ENCODE results near the gene EDEM1.
"Not testable (repeated sequence)": the region's sequence is repeated elsewhere in the genome, so short reads cannot be mapped to it uniquely, and the experiment has no call there.

The EDEM1 gene

DNA sequence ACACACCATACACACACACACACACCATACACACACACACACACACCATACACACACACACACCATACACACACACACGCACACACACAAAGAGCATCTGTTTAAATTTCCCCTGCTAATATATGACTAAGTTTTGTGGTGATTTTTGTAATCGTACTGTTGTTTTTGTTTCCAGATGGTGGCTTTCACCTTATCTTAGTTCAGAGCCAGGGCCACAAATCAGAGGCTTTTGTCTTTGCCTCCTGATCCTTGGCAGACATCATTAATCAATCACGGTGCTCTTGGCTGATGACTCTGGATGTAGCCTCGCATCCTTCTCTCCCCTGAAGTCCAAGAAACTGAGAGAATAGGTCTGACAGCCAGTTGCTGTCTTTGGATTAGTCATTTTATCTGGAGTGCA lies 52.1 kb downstream of the EDEM1 start:
- DNase-seq, result no peak

DNA sequence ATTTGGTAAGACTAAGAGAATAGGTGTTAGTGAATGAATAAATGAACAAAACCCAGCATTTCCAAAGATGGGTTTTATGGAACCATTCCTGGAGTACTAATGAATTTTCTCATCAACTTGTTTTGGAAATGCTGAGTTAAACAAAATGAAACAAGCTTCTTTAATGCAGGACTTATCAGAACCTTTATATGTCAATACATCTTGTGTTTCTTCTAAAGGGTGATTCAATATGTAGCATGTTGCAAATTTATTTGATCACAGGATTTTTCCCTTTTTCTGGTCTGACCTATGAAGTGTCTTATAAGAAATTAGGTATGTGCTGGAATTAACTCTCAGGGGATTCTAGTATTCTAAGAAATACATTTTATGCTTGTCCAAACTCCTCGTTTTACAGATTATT lies 53.2 kb downstream of the EDEM1 start:
- no peak for DNase-seq

DNA sequence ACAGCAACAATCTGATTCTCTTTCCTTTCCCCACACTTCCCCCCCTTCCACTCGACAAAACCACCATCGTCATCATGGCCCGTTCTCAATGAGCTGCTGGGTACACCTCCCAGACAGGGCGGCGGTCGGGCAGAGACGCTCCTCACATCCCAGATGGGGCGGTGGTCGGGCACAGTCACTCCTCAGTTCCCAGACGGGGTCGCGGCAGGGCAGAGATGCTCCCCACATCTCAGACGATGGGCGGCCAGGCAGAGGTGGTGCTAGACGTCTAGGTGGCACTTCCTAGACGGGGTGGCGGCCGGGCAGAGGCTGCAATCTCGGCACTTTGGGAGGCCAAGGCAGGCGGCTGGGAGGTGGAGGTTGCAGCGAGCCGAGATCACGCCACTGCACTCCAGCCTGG lies 55.3 kb downstream of the EDEM1 start:
- DNase-seq, result not testable (repeated sequence)

DNA sequence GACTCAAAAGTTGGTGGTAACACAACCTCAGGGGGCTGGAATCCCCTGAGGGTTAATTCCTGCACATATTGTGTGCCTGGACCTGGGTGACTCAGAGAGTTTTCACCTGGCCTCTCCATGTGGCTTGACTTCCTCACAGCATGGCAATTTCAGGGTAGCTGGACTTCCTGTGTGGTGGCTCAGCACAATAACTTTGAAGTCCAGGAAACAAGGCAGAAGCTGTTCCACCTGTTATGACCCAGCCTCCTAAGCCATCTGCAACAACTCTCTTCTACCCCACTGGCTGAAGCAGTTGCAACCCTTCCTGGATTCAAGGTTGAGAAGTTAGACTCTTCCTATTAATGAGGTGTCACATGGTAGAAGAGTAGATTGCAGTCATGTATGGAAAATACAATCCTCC lies 58.4 kb downstream of the EDEM1 start:
- DNase-seq, result peak; percentile 20

DNA sequence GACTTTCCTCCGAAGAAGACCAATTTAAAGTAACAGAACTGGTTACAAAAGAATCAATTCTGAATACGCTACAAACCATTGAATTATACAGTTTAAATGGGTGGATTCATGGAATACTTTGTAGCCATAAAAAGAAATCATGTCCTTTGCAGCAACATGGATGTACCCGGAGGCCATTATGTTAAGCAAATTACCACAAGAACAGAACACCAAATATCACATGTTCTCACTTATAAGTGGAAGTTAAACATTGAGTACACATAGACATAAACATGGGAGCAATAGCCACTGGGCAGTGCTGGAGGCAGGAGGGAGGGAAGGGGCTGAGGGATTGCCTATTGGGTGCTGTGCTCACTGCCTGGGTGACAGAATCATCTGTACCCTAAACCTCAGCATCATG lies 61.3 kb downstream of the EDEM1 start:
- no peak for DNase-seq

DNA sequence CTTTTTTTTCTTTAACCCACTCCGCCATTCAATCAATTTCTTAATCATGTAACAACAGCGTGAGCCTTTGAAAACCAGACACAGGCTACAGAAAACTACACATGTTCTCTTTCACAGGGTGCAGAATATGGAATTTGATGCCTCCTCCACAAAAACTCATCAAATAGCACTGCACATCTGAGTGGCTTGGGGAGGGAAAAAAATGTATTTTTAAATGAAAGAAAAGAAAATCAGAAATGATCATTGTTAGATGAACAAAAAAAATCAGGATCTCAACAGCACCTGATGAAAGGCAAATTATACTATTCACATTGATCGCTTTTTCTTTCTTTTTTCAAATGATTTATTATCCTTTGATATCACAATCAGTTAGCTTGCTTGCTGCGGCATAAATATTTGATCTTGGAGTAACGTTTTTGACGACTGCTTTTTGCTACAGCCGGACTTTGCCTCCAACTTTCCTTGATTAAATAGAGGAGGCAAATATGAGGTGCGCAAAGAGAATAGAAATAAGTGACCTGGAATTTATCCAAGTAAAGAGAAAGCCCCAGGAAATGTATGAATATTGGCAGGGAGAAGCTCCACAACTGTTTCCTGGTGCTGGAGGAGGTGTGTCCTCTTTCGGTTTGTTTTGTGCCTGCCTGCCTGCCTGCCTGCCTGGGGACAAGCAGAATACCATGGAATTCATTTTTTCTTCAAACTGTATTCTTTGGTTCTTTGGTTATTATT lies 63.1 kb downstream of the EDEM1 start:
- DNase-seq, result no peak

DNA sequence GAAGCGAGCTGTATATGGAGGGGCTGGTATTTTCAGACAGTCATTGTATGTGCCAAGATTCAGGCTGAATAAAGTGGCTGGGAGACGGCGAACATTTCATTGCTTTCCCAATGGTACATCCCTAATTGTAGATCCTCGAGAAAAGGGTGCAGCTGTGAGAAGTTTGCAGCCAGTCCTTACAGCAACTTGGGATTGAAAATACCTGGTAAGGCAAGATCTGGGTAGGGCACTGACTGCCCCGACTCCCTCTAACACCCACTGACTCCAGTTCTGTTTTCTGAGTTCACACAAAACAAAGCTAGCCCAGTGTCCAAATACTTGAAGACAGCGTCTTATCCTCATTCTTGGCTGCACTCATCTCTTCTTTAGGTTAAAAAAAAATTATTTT lies 63.7 kb downstream of the EDEM1 start:
- DNase-seq, result no peak

DNA sequence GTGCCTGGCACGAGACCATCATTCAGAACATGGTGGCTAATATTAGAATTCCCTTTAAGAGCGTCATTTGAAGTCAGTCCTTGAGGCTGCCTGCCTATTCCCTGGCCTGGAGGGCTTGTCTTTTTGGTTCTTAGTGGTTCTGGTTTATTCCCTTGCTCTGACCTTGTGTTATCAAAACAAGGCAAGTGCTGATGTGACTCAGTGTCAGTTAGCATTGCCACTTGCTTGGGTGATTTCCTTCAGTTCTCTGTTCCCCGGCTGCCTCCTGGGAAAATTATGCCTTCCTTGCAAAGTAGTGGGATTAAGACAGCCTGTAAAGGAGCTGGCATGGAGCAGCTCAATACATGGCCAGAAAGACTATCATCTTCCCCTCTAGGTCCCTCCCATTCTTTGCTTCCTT lies 64.6 kb downstream of the EDEM1 start:
- no peak for DNase-seq

DNA sequence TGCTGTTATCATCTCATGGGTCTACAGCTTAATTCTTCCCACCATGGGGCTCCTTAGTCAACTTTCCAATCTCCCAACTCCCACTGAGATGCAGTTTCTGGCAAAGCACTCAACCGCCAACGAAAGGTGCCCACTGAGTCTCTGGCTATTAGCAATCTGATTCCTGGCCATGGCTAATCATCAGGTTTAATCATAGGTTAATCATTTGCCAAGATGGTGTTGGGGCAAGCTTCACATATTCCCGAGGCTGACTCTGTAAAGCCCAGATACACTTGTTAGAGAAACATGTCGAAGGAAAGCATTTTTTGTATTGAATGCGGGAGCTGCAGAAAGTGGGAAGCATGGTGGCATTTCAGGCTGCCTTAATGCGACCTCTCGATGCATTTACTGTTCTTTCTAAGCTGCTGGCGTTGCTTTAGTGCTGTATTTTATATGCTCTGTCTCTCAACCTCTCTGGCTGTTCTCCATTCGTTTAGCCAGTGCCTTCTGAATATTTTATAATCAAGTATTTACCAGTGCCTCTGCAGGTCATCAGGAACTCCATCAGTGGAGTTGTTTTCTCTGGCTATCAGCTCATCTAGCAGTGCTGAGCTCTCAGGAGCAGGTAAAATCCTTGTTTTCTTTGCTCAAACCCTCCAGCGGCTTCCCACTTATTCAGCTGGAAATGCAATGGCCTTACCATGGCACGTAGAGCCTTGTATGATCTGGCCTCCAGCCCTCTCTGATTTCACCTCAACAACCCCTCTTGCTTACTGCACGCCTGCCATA lies 67.0 kb downstream of the EDEM1 start:
- no peak for DNase-seq

DNA sequence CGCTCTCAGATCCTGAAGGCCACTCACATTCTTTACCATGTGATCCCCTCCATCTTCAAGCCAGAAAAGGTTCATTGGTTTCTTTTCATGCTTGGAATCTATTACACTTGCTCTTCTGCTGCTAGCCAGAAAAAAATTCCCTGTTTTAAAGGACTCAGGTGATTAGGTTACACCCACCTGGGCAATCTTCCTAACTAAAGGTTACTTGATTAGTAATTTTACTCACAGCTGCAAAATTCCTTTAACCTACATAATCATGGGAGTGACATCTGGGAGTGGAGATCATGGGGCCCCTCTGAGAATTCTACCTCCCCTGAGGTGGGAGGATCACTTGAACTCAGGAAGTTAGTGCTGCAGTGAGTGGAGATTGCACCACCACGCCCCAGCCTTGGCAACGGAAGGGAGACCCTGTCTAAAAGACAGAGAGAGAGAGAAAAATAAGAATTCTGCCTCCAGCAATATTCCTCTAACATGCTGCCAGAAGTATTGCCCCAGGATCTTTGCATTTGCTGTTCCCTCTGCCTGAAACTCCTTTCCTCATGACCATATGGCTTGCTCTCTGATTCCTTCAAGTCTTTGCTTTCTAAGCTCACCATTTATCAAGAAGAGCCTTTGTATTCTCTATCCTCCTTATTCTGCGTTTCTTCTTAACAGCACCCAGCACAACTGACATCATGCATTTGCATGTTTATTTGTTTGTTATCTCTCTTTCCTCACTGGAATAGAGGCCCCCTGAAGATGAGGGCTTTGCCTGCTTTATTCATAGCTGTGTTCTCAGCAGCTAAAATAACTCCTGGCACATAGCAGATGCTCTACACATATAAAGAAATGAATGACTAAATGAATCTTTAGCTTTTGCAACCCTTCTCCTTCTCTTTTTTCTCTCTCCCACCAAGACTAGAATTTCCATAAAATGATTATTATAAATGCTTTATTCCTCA lies 68.2 kb downstream of the EDEM1 start:
- DNase-seq, result no peak

DNA sequence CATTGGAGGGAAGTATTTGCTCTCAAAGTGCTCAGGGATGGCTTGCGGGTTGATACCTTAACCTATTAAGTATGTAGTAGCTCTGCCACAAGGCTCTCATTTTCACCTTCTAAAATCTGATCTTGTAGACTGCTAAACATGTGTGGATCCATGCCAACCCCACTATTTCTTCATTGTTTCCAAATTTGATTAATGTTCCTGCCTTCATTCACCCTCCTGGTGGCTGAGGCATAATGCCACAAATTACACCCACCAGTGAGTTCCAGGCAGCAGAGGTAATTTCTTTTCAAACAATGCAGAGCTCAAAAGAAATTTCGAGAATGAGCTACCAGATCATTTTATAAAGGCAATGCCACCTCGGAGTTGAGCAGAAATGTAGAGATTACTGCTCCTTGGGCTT lies 71.0 kb downstream of the EDEM1 start:
- DNase-seq, result no peak

DNA sequence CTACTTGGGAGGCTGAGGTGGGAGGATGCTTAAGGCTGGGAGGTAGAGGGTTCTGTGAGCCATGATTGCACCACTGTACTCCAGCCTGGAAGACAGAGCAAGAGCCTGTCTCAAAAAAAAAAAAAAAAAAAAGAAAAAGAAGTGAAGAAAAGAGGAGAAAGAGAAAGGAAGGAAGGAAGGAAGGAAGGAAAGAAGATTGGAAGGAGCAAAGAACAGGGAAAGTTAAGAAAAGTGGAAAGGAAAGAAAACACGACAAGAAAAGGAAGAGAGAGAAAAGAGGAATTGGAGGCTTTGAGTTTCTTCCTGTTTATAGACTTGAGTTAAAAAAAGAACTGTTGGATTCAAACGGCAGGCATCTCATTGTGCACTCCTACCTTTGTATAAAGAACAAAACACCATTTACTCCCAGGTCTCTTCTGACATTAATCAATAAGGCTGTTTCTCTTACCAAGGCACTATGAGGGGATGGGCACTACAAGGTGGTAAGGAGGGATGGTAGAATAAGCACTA lies 73.5 kb downstream of the EDEM1 start:
- DNase-seq, result no peak

DNA sequence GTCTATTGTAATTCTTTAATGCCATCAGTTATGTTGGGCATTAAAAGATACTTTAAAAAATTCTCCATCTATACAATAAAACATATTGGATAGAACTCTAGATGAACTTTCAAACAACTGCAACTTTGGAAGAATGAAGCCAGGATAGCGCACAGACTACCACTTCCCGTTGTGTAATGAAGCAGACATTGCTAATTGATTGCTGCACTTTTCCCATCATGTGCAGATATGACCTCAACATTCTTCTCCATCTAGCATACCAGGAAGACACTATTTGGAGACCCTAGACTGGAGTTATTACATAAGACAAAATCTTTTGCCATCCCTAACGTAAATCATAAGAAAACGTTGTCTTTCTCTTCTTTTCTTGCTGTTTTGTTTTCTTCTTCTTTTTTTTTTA lies 75.0 kb downstream of the EDEM1 start:
- no peak for DNase-seq

DNA sequence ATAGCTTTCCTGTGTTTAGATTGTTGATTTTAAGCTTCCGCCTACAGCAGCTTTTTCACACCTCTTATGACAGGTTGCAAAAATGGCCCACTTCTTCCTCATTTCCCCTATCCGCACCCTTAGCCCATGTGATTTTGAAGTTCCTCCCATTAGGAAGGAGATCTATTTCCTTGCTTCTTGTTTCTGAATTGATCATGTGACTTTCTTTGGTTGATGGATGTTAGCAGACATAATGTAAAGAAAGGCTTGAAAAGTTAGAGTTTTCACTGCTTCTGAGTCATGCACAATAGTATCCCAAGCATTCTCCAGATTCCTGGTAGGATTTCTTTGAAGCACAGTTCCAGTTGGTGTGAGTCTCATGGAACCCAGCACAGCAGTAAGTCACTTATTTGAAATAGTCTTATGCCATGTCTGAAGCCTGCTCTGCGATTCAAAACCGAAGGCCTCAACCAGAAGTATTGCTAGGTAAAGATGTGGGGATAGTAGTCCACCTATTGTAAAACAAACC lies 76.6 kb downstream of the EDEM1 start:
- no peak for DNase-seq

DNA sequence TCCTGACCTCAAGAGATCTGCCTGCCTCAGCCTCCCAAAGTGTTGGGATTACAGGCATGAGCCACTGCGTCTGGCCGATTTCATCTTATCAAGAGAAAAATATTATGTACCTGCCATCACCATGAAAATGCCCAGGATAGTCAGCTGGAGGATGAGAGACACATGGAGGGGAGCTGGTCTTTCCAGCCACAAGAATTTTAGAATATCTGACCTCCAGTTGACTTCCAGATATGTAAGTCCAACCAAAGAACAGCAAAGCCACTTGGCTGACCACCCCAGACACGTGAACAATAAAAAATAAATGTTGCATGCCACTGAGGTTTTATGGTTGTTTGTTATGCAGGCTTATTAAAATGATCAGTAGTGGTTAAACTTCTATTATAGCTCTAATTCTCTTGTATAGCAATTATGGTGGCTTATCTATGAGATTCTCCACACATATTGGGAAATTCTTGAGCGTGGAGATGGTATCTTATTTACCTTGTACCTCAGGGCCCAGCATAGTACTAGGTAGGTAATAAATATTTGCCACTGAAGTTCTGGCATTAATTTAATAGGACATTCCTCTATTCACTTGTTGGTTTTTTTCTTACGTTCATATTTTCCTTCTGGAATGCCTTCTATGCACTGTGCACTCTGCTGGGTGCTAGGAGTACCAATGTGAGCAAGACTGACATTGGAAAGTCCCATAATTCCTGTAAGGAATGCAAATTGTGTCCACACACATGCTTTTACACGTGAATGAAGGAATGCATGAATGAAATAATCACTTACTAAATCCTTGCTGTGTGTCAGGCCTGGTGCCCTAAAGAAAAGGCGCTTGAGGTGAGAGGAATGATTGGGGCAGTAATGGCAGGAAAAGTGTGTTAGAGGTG lies 77.6 kb downstream of the EDEM1 start:
- DNase-seq, result no peak

DNA sequence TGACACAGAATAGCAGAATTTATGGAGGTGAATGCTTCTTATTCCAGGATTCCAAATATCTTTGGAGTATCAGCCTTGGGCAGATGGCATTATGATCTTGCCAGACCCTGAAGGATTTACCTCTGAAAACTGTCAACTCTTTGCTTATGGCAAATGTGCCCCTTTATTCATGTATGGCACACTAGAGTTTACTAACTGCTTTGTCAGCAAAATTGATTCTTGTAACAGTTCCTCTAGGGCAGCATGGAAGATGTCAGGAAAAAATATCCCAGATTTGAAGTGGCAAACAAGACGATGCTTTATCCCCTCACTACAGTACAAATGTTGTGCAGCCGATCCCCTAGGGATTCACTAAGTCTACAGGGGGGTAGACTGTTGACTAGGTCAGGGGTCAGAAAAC lies 79.7 kb downstream of the EDEM1 start:
- DNase-seq, result no peak

DNA sequence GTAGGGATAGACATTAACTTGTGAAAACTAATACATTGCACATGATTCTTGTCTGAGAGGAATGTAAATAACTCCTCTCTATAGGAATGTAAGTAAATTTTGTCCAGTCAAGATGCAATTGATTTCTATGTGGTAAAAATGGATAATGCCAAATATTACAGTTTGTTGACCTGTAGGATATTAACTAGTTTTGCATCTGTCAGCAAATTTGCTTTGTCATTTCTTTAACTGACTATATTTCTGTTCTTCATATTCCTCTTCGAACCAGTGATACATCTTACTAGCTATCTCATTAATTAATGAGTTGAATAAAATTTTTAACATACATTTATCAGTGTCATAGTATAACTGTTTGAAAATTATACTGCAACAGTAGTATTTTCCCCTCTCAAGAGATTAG lies 80.4 kb downstream of the EDEM1 start:
- DNase-seq, result no peak

All from RPMI8226 (cell line).